K562 (cell line): ENCODE data around the gene S100A9. TPM values are rescaled to one million over a fixed set of nuclear protein-coding genes. Genes with fewer than 3 reads are reported as not detected.

Experiments used
- ESRRA ChIP-seq: fragments of 450-650 bp; IDR thresholded peaks from 2 replicates; pipeline ENCODE4 v1.6.1; 2014; ENCODE audit warnings: low read depth, mild to moderate bottlenecking, moderate library complexity, borderline replicate concordance
- HDAC8 ChIP-seq: fragments of 450-650 bp; IDR thresholded peaks from 2 replicates; pipeline ENCODE4 v1.6.1; 2016; ENCODE audit warnings: mild to moderate bottlenecking, missing genetic modification characterization, moderate library complexity, missing compliant biosample characterization
- JUND ChIP-seq, 2 experiments: IDR thresholded peaks; 2 replicates in 1 of 2; 3 replicates in 1 of 2; pipeline ENCODE4 v1.6.1; 2011; ENCODE audit warnings: borderline replicate concordance in 2 of 2, low read depth in 2 of 2, low read length in 2 of 2, improper control_type of control experiment in 1 of 2, missing biosample characterization in 1 of 2, missing genetic modification characterization in 1 of 2, missing genetic modification reagents in 1 of 2
- MLLT1 ChIP-seq, 2 experiments: fragments of 450-650 bp; IDR thresholded peaks; 2 replicates each; pipeline ENCODE4 v1.6.1; 2016
- NR2C1 ChIP-seq, 2 experiments: fragments of 450-650 bp; IDR thresholded peaks; 2 replicates each; pipeline ENCODE4 v1.6.1; 2017; ENCODE audit warnings: mild to moderate bottlenecking in 2 of 2, antibody characterized with exemption in 1 of 2, inconsistent platforms in 1 of 2, missing compliant biosample characterization in 1 of 2, missing genetic modification characterization in 1 of 2
- RAD51 ChIP-seq: fragments of 450-650 bp; IDR thresholded peaks from 2 replicates; pipeline ENCODE4 v1.7.1; 2016; ENCODE audit warnings: low read depth, mild to moderate bottlenecking, borderline replicate concordance
- SMARCA4 ChIP-seq: fragments of 450-650 bp; IDR thresholded peaks from 2 replicates; pipeline ENCODE4 v1.6.1; 2016
- STAG1 ChIP-seq: sonication (generic); formaldehyde crosslinking; IDR thresholded peaks from 2 replicates; pipeline ENCODE4 v1.5.0; 2020; ENCODE audit warnings: missing genetic modification reagents, borderline replicate concordance
- ZFP91 ChIP-seq: sonication (generic); formaldehyde crosslinking; IDR thresholded peaks from 2 replicates; pipeline ENCODE4 v1.8.0; 2022; ENCODE audit warnings: mild to moderate bottlenecking, missing genetic modification reagents
- ZNF318 ChIP-seq, 2 experiments: fragments of 450-650 bp; IDR thresholded peaks; 2 replicates each; pipeline ENCODE4 v1.6.1; 2016; ENCODE audit warnings: mild to moderate bottlenecking in 2 of 2, borderline replicate concordance in 1 of 2, low read depth in 1 of 2, moderate library complexity in 1 of 2
- polyA plus RNA-seq, 8 experiments: library from polyadenylated mRNA; depleted of rRNA in 4 of 8; stranded (reverse) in 5 of 8; unstranded in 3 of 8; fragments of >200 nt; fragmentation: Nextera tagmentation in 2 of 8; fragmentation: Illumina TruSeq in 1 of 8; extraction: Ambion mirVana in 2 of 8; extraction: Trizol in 1 of 8; gene quantifications; 2 replicates each; pipeline versions ENCODE4 v1.2.1 to v1.2.3, GENCODE V29; 2011 to 2014; ENCODE audit warnings: inconsistent platforms in 1 of 8, missing spikeins in 1 of 8
- total RNA-seq, 7 experiments: library from RNA; depleted of rRNA in 6 of 7; stranded (reverse); fragments of >200 nt in 6 of 7; fragmentation: Illumina TruSeq in 2 of 7; extraction: Trizol in 2 of 7; gene quantifications; 2 replicates each; pipeline versions ENCODE4 v1.2.1 to v1.2.3, GENCODE V29; 2011 to 2021; ENCODE audit warnings: low replicate concordance in 1 of 7

Gene S100A9
- total and polyA plus RNA-seq, 9 of the 15 experiments (the other 6 are each of a cell fraction or from before 2014, with no cell fraction given) = 0.80 TPM; not detected in 8

- TF ChIP-seq ZFP91 (CRISPR knock-in tag) = no peak
- TF ChIP-seq STAG1 = no peak
- peak; percentile 68; the same call in 1 of the 2 replicates for TF ChIP-seq SMARCA4
- peak in 1 of 2 experiments; percentile 42; a peak in 1 of 4 replicates for TF ChIP-seq ZNF318 (IDR thresholded peaks at IDR 0.05; ENCODE audit: borderline replicate concordance in 1 of 2, low read depth in 1 of 2)
- TF ChIP-seq JUND (IDR thresholded peaks at IDR 0.05; ENCODE audit: borderline replicate concordance, low read depth, low read length) = peak; percentile 47; the same call in 1 of the 2 replicates
- TF ChIP-seq JUND (tag; IDR thresholded peaks at IDR 0.05; ENCODE audit: borderline replicate concordance, low read depth, low read length) = no peak; the same call in 2 of the 3 replicates
- TF ChIP-seq ESRRA = peak; percentile 41; the same call in 1 of the 2 replicates
- 0 out of 2 replicates have a peak, but pooled peaks have one; percentile 24 for TF ChIP-seq NR2C1 (IDR thresholded peaks at IDR 0.05)
- no peak for TF ChIP-seq NR2C1 (tag; IDR thresholded peaks at IDR 0.05)
- TF ChIP-seq MLLT1 (IDR thresholded peaks at IDR 0.05) = peak in 1 of 2 experiments; percentile 45; a peak in 1 of 4 replicates
- TF ChIP-seq HDAC8 = no peak
- 0 out of 2 replicates have a peak, but pooled peaks have one; percentile 20 for TF ChIP-seq RAD51
Observed at GRCh38 chr1:153342178-153342577, 15.5 kb upstream of the S100A9 start (continued).
